CD4-positive, alpha-beta T cell (primary cell): ENCODE data around the gene RANGRF. TPM values are rescaled to one million over a fixed set of nuclear protein-coding genes. Genes with fewer than 3 reads are reported as not detected.

Experiments
- ATAC-seq: fragments of 200-7000 bp; cut with Tn5 transposase; one replicate; pipeline ENCODE4 v1.10.0; 2022; ENCODE audit warnings: mild to moderate bottlenecking; ENCODE audit not compliant: poor library complexity
- CTCF ChIA-PET: fragments of 350-600 bp; sonication (Branson Sonifier 250); formaldehyde crosslinking; loops from one replicate; lab custom pipeline; 2021; ENCODE audit warnings: antibody characterized with exemption, inconsistent platforms; lab: Charles Lee
- POLR2A ChIA-PET: fragments of 350-600 bp; sonication (Branson Sonifier 250); formaldehyde crosslinking; loops from one replicate; lab custom pipeline; 2021; ENCODE audit warnings: antibody characterized with exemption, inconsistent platforms; lab: Charles Lee
- DNase-seq, 14 experiments: peaks; one replicate each; pipeline ENCODE4 v3.0.0-alpha.2; 2013 to 2020; ENCODE audit warnings: mixed read lengths in 2 of 14
- H3K27ac ChIP-seq, 2 donors: one replicate each; pipeline versions ENCODE4 v1.5.1 to v1.7.0; 2013; ENCODE audit warnings: low read length in 2 of 2, low read depth in 1 of 2, mild to moderate bottlenecking in 1 of 2
- H3K27me3 ChIP-seq, 2 experiments: 1 replicate in 1 of 2; 2 replicates in 1 of 2; pipeline versions ENCODE4 v1.6.1 to v1.7.0; 2013; ENCODE audit warnings: low read length in 2 of 2, control low read depth in 1 of 2, mild to moderate bottlenecking in 1 of 2, moderate library complexity in 1 of 2; ENCODE audit not compliant: insufficient read depth in 2 of 2, control insufficient read depth in 1 of 2
- H3K36me3 ChIP-seq: one replicate; pipeline ENCODE4 v1.6.1; 2013; ENCODE audit warnings: low read length, control low read depth; ENCODE audit not compliant: insufficient read depth
- H3K4me1 ChIP-seq: one replicate; pipeline ENCODE4 v1.6.1; 2013; ENCODE audit warnings: low read length, control low read depth; ENCODE audit not compliant: insufficient read depth
- H3K4me3 ChIP-seq: one replicate; pipeline ENCODE4 v1.5.1; 2013; ENCODE audit warnings: mild to moderate bottlenecking, low read length, moderate library complexity
- H3K9me3 ChIP-seq, 2 experiments: 1 replicate in 1 of 2; 2 replicates in 1 of 2; pipeline versions ENCODE4 v1.6.1 to v1.7.0; 2013; ENCODE audit warnings: low read length in 2 of 2, mild to moderate bottlenecking in 2 of 2, control low read depth in 1 of 2, moderate library complexity in 1 of 2; ENCODE audit not compliant: control insufficient read depth in 1 of 2, insufficient read depth in 1 of 2
- H3K27ac Mint-ChIP-seq: one replicate; pipeline ENCODE4 v1.8.0; 2020; ENCODE audit warnings: mixed read lengths
- H3K27me3 Mint-ChIP-seq: one replicate; pipeline ENCODE4 v1.8.0; 2021; ENCODE audit warnings: mixed read lengths
- H3K36me3 Mint-ChIP-seq: one replicate; pipeline ENCODE4 v1.8.0; 2021; ENCODE audit warnings: low read depth, mixed read lengths
- H3K4me1 Mint-ChIP-seq: one replicate; pipeline ENCODE4 v1.8.0; 2021; ENCODE audit warnings: low read depth, mixed read lengths
- H3K4me3 Mint-ChIP-seq: one replicate; pipeline ENCODE4 v1.8.0; 2020; ENCODE audit warnings: mild to moderate bottlenecking, mixed read lengths
- H3K9me3 Mint-ChIP-seq: one replicate; pipeline ENCODE4 v1.8.0; 2020; ENCODE audit warnings: mixed read lengths
- intact Hi-C, 2 experiments: fragments of 100-400 bp; cut with DNase I in 1 of 2; cut with micrococcal nuclease in 1 of 2; formaldehyde crosslinking; loops; one replicate each; pipeline versions ENCODE4 v1.15.1 to v1.9.0; 2023 to 2025; cut with DNase I, micrococcal nuclease
- total RNA-seq, 174 experiments: library from RNA in 2 of 174; stranded (reverse) in 2 of 174; gene quantifications; one replicate each; pipeline ENCODE4 v1.2.3 and lab custom pipeline; 2021 to 2026
- TF ChIP-seq, protein P1 (sequence below): fragments of 200-600 bp; IDR thresholded peaks from one replicate; pipeline ENCODE4 v1.8.0; 2022; ENCODE audit warnings: antibody characterized with exemption, mild to moderate bottlenecking

Gene RANGRF
- total RNA-seq, 2 experiments from 2014 or later = 23.1 to 24.6 TPM

DNA sequence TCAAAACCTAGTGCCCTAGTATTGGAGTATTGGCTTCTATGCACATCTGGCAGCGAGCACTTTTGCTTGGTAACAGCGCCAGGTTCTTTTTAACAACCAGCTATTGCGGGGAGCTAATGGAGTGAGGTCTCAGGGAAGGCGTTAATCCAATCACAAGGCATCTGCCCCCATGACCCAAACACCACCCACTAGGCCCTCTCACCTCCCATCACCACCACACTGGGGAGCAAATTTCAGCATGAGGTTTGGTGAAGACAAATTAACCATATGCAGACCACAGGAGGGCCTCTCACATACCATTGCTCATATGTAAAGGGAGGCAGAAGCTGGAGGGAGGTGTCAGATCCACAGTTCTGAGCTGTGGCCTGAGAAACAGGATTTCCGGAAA, 50.3 kb downstream of the RANGRF start:
- H3K9me3 ChIP-seq = no peaks in the 10 kb centered on the region
- H3K27ac ChIP-seq = no peak overlapping the region
- H3K9me3 Mint-ChIP-seq = no peaks in the 10 kb centered on the region
- no peak overlapping the region for H3K27ac Mint-ChIP-seq
- CTCF ChIA-PET = no interaction called here
- no peaks in the 10 kb centered on the region for H3K36me3 Mint-ChIP-seq
- intact Hi-C loops = no loop called here
- POLR2A ChIA-PET = interaction anchor here (1.7 kb wide), 1 partner anchor 10 kb away, joined by 3 read pairs; no protein-coding TSS in a partner anchor
- TF ChIP-seq, protein P1, sequence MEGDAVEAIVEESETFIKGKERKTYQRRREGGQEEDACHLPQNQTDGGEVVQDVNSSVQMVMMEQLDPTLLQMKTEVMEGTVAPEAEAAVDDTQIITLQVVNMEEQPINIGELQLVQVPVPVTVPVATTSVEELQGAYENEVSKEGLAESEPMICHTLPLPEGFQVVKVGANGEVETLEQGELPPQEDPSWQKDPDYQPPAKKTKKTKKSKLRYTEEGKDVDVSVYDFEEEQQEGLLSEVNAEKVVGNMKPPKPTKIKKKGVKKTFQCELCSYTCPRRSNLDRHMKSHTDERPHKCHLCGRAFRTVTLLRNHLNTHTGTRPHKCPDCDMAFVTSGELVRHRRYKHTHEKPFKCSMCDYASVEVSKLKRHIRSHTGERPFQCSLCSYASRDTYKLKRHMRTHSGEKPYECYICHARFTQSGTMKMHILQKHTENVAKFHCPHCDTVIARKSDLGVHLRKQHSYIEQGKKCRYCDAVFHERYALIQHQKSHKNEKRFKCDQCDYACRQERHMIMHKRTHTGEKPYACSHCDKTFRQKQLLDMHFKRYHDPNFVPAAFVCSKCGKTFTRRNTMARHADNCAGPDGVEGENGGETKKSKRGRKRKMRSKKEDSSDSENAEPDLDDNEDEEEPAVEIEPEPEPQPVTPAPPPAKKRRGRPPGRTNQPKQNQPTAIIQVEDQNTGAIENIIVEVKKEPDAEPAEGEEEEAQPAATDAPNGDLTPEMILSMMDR = no peak
- H3K36me3 ChIP-seq = no peaks in the 10 kb centered on the region
- peaks cover 5% of the 10 kb centered on the region for H3K4me1 ChIP-seq
- H3K4me3 ChIP-seq = no peak overlapping the region
- H3K4me3 Mint-ChIP-seq = no peak overlapping the region
- DNase-seq (no peak), ATAC-seq (no peak)
- no peaks in the 10 kb centered on the region for H3K27me3 ChIP-seq
- H3K27me3 Mint-ChIP-seq = peaks cover 11% of the 10 kb centered on the region
- H3K4me1 Mint-ChIP-seq = peaks cover 12% of the 10 kb centered on the region

DNA sequence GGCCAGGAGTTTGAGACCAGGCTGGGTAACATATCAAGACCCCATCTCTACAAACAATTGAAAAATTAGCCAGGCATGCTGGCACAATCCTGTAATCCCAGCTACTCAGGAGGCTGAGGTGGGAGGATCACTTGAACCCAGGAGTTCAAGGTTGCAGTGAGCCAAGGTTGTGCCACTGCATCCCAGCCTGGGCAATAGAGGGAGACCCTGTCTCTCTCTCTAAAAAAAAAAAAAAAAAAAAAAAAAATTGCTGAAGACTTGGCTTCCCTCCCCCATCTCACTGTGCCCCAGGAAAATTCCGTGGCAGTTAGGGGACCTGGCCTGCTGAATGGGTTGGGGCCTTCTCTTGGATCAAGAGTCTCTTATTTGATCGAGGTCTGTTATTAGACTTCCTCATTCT, 51.1 kb downstream of the RANGRF start, which contains the start of gene ODF4:
ODF4 (plus strand) TSS at position 301 of the 400 bp plus-strand sequence. CDS start 212 bp downstream, outside the sequence.
- no peak for ATAC-seq
- no peak for DNase-seq
- Histone ChIP-seq H3K9me3 (no peaks in the 10 kb centered on the region), H3K27ac (no peak within 1 kb of the TSS), H3K4me1 (peaks cover 5% of the 10 kb centered on the region), H3K27me3 (no peaks in the 10 kb centered on the region), H3K4me3 (no peak within 1 kb of the TSS), H3K36me3 (no peaks in the 10 kb centered on the region)
- Mint-ChIP-seq H3K27me3 (peaks cover 11% of the 10 kb centered on the region), H3K36me3 (no peaks in the 10 kb centered on the region), H3K9me3 (no peaks in the 10 kb centered on the region), H3K4me3 (no peak within 1 kb of the TSS), H3K4me1 (peaks cover 12% of the 10 kb centered on the region), H3K27ac (no peak within 1 kb of the TSS)
- TF ChIP-seq, protein P1 = no peak
- intact Hi-C loops = no loop called here
- POLR2A ChIA-PET = no interaction called here
- CTCF ChIA-PET = no interaction called here

Other genes starting within 250 kb of the RANGRF start
- not detected for gene ALOX15B, start 249.6 kb upstream of the RANGRF start, total RNA-seq
- gene ALOX12B, start 201.0 kb upstream of the RANGRF start, total RNA-seq = under 1 TPM in 1 of 2 experiments, not detected in 1; 0.41 TPM
- under 1 TPM; 0.81 to 0.91 TPM for gene ALOXE3, start 170.2 kb upstream of the RANGRF start, total RNA-seq
- under 1 TPM; 0.52 to 0.53 TPM for gene HES7, start 164.6 kb upstream of the RANGRF start, total RNA-seq
- 1,000 to 10,000 TPM; 1,723 to 1,794 TPM for gene PER1, start 136.3 kb upstream of the RANGRF start, total RNA-seq
- 100 to 1,000 TPM; 351 to 366 TPM for gene VAMP2, start 125.7 kb upstream of the RANGRF start, total RNA-seq
- 10 to 100 TPM; 12.2 to 12.9 TPM for gene TMEM107, start 112.3 kb upstream of the RANGRF start, total RNA-seq
- 1 to 10 TPM; 6.1 to 6.4 TPM for gene BORCS6, start 98.5 kb upstream of the RANGRF start, total RNA-seq
- 1 to 10 TPM in 1 of 2 experiments, under 1 TPM in 1; 0.56 to 1.4 TPM for gene AURKB, start 78.1 kb upstream of the RANGRF start, total RNA-seq
- gene CTC1, start 40.6 kb upstream of the RANGRF start, total RNA-seq = 100 to 1,000 TPM; 259 to 269 TPM
- gene PFAS, start 39.4 kb upstream of the RANGRF start, total RNA-seq = 10 to 100 TPM; 22.3 to 23.0 TPM
- gene SLC25A35, start 6.7 kb downstream of the RANGRF start, total RNA-seq = 1 to 10 TPM; 3.6 to 4.1 TPM
- gene ARHGEF15, start 21.6 kb downstream of the RANGRF start, total RNA-seq = not detected
- not detected for gene ODF4, start 51.2 kb downstream of the RANGRF start, total RNA-seq
- 1,000 to 10,000 TPM; 2,959 to 3,104 TPM for gene RPL26, start 94.5 kb downstream of the RANGRF start, total RNA-seq
- gene RNF222, start 109.2 kb downstream of the RANGRF start, total RNA-seq = 1 to 10 TPM; 1.2 TPM
- gene NDEL1, start 147.2 kb downstream of the RANGRF start, total RNA-seq = 100 to 1,000 TPM; 300 to 313 TPM